ENCODE data around the gene ULK4.

DNA sequence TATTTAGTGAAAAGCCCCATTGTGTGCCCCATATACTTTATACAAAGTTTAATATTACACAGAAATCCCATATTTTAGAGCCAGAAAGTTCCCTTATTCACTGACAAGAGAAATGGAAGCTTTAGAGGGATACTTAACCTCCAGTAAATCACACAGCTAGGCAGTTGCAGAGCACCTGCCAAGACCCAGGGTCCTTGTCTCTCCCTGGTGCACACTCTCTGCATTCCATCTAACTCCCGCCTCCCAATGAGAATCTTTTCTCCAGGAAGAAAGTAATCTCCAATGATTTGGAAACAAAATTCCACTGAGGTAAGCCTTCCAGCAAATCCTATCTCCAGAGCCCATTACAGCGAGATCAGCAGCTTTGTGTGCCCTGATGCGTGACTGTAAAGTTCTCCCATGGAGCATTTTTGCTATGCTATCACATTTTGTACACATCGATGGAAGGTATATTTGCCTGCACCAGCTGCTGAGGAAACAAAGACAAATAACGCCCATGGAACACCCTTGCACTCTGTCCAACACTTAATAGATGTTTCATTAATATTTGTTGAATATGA, 41.4 kb downstream of the ULK4 start:
- TF ChIP-seq, protein P1, sequence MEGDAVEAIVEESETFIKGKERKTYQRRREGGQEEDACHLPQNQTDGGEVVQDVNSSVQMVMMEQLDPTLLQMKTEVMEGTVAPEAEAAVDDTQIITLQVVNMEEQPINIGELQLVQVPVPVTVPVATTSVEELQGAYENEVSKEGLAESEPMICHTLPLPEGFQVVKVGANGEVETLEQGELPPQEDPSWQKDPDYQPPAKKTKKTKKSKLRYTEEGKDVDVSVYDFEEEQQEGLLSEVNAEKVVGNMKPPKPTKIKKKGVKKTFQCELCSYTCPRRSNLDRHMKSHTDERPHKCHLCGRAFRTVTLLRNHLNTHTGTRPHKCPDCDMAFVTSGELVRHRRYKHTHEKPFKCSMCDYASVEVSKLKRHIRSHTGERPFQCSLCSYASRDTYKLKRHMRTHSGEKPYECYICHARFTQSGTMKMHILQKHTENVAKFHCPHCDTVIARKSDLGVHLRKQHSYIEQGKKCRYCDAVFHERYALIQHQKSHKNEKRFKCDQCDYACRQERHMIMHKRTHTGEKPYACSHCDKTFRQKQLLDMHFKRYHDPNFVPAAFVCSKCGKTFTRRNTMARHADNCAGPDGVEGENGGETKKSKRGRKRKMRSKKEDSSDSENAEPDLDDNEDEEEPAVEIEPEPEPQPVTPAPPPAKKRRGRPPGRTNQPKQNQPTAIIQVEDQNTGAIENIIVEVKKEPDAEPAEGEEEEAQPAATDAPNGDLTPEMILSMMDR (IDR thresholded peaks at IDR 0.05) = no peak
- TF ChIP-seq POLR2A (IDR thresholded peaks at IDR 0.05) = no peak
- no peak for TF ChIP-seq EP300 (IDR thresholded peaks at IDR 0.05)

Data from ovary (tissue), 3 donors.